Smooth muscle cell (in vitro differentiated cells): Measurements from ENCODE around the gene MED19. TPM values are rescaled to one million over a fixed set of nuclear protein-coding genes. Genes with fewer than 3 reads are reported as not detected.
A peak's percentile ranks its signal among the peaks of the same experiment; 100 is the strongest.

Experiments
- DNase-seq: peaks from one replicate; lab custom pipeline; 2025; ENCODE audit not compliant: unreplicated experiment; lab: John Stamatoyannopoulos, UW
- H2AFZ ChIP-seq: fragments of 200-600 bp; sonication (generic); 2 replicates; pipeline ENCODE4 v1.6.0; 2016; ENCODE audit warnings: antibody characterized with exemption, low read depth, mild to moderate bottlenecking
- H3F3A ChIP-seq: fragments of 200-600 bp; sonication (generic); 2 replicates; pipeline ENCODE4 v1.6.0; 2017; ENCODE audit warnings: antibody characterized with exemption, low read depth
- H3K27ac ChIP-seq: fragments of 200-600 bp; sonication (generic); 2 replicates; pipeline ENCODE4 v1.5.1; 2016; ENCODE audit warnings: low read depth, mild to moderate bottlenecking
- H3K27me3 ChIP-seq: fragments of 200-600 bp; sonication (generic); 2 replicates; pipeline ENCODE4 v1.6.1; 2016; ENCODE audit warnings: low read depth, mild to moderate bottlenecking
- H3K36me3 ChIP-seq: fragments of 200-600 bp; sonication (generic); 2 replicates; pipeline ENCODE4 v1.5.1; 2016; ENCODE audit warnings: low read depth
- H3K4me1 ChIP-seq: fragments of 200-600 bp; sonication (generic); 2 replicates; pipeline ENCODE4 v1.5.1; 2016; ENCODE audit warnings: low read depth
- H3K4me2 ChIP-seq: fragments of 200-600 bp; sonication (generic); 2 replicates; pipeline ENCODE4 v1.6.0; 2016; ENCODE audit warnings: mild to moderate bottlenecking
- H3K4me3 ChIP-seq: fragments of 200-600 bp; sonication (generic); 2 replicates; pipeline ENCODE4 v1.5.1; 2016; ENCODE audit warnings: mild to moderate bottlenecking
- H3K79me2 ChIP-seq: fragments of 200-600 bp; sonication (generic); 2 replicates; pipeline ENCODE4 v1.6.0; 2016; ENCODE audit warnings: low read depth, mild to moderate bottlenecking
- H3K9ac ChIP-seq: fragments of 200-600 bp; sonication (generic); 2 replicates; pipeline ENCODE4 v1.6.0; 2016; ENCODE audit warnings: low read depth
- H3K9me3 ChIP-seq: fragments of 200-600 bp; sonication (generic); replicated peaks from 2 replicates; pipeline ENCODE4 v1.5.1; 2016; ENCODE audit warnings: low read depth
- H4K20me1 ChIP-seq: fragments of 200-600 bp; sonication (generic); 2 replicates; pipeline ENCODE4 v1.6.0; 2016; ENCODE audit warnings: low read depth
- WGBS: methylation state at CpG from one replicate; pipeline ENCODE4 v1.1.7; 2016; ENCODE audit warnings: low lambda C conversion rate; 5-methylcytosine and 5-hydroxymethylcytosine counted together
- polyA plus RNA-seq: library from polyadenylated mRNA; unstranded; fragments of >200 nt; fragmentation: Nextera tagmentation; extraction: Ambion mirVana; gene quantifications from 2 replicates; pipeline ENCODE4 v1.2.1, GENCODE V29; 2016
- total RNA-seq: library from RNA; depleted of rRNA; stranded (reverse); fragments of >200 nt; gene quantifications from 2 replicates; pipeline ENCODE4 v1.2.3, GENCODE V29; 2014
- TF ChIP-seq, protein P1 (sequence below): fragments of 200-600 bp; sonication (generic); IDR thresholded peaks from 2 replicates; pipeline ENCODE4 v1.5.1; 2017; ENCODE audit warnings: borderline replicate concordance, mild to moderate bottlenecking, antibody characterized with exemption; ENCODE audit not compliant: insufficient read depth, poor library complexity, severe bottlenecking

Gene MED19, protein sequence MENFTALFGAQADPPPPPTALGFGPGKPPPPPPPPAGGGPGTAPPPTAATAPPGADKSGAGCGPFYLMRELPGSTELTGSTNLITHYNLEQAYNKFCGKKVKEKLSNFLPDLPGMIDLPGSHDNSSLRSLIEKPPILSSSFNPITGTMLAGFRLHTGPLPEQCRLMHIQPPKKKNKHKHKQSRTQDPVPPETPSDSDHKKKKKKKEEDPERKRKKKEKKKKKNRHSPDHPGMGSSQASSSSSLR
- total RNA-seq, result 25.3 and 36.9 TPM in 2 replicates
- 37.9 and 43.8 TPM in 2 replicates for polyA plus RNA-seq

- H3F3A ChIP-seq, result no peaks in the 10 kb centered on the region
- peaks cover 18% of the 10 kb centered on the region for H3K4me1 ChIP-seq
- no peaks in the 10 kb centered on the region for H3K36me3 ChIP-seq
- TF ChIP-seq, protein P1, sequence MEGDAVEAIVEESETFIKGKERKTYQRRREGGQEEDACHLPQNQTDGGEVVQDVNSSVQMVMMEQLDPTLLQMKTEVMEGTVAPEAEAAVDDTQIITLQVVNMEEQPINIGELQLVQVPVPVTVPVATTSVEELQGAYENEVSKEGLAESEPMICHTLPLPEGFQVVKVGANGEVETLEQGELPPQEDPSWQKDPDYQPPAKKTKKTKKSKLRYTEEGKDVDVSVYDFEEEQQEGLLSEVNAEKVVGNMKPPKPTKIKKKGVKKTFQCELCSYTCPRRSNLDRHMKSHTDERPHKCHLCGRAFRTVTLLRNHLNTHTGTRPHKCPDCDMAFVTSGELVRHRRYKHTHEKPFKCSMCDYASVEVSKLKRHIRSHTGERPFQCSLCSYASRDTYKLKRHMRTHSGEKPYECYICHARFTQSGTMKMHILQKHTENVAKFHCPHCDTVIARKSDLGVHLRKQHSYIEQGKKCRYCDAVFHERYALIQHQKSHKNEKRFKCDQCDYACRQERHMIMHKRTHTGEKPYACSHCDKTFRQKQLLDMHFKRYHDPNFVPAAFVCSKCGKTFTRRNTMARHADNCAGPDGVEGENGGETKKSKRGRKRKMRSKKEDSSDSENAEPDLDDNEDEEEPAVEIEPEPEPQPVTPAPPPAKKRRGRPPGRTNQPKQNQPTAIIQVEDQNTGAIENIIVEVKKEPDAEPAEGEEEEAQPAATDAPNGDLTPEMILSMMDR, result no peak
- H3K9me3 ChIP-seq, result no peaks in the 10 kb centered on the region
- 16% methylated on average over 47 of the region's 51 CpGs for WGBS
- H3K27me3 ChIP-seq, result no peaks in the 10 kb centered on the region
- H3K9ac ChIP-seq, result peak within 1 kb of the TSS; percentile 95
- H4K20me1 ChIP-seq, result peaks cover 7% of the 10 kb centered on the region
- peak within 1 kb of the TSS; percentile 87 for H3K4me3 ChIP-seq
- H3K4me2 ChIP-seq, result peak within 1 kb of the TSS; percentile 93
- peaks cover 79% of the 10 kb centered on the region for H3K79me2 ChIP-seq
- peak within 1 kb of the TSS; percentile 94 for H3K27ac ChIP-seq
- H2AFZ ChIP-seq, result peak within 1 kb of the TSS; percentile 64
- peak; percentile 39 for DNase-seq
Observed at GRCh38 chr11:57711414-57712255, at the start of gene MED19. Gene MED19, minus strand, starts transcription at chr11:57712215. Its CDS starts 36 bp downstream, at chr11:57712179.

- no peak overlapping the region for H3K27ac ChIP-seq
- WGBS, result 86% methylated on average over 3 of the region's 3 CpGs
- H3K4me2 ChIP-seq, result no peak overlapping the region
Observed at GRCh38 chr11:57758174-57758573, 46.2 kb upstream of the MED19 start.

GRCh38 chr11:57752954-57753353 is 40.9 kb upstream of the MED19 start:
- H2AFZ ChIP-seq, result no peak overlapping the region
- no peak overlapping the region for H3K27ac ChIP-seq
- H3K27me3 ChIP-seq, result no peaks in the 10 kb centered on the region
- H3K4me2 ChIP-seq, result no peak overlapping the region
- 96% methylated on average over 29 of the region's 30 CpGs for WGBS
- no peak overlapping the region for H3K9ac ChIP-seq
- H3K9me3 ChIP-seq, result no peaks in the 10 kb centered on the region
- no peaks in the 10 kb centered on the region for H3K36me3 ChIP-seq
- H3K4me1 ChIP-seq, result no peaks in the 10 kb centered on the region
- no peak for DNase-seq
- H3F3A ChIP-seq, result peaks cover 4% of the 10 kb centered on the region
- H3K4me3 ChIP-seq, result no peak overlapping the region
- H3K79me2 ChIP-seq, result no peaks in the 10 kb centered on the region
- TF ChIP-seq, protein P1, result no peak
- H4K20me1 ChIP-seq, result no peaks in the 10 kb centered on the region

More at GRCh38 chr11:57758174-57758573, 46.2 kb upstream of the MED19 start:
- DNase-seq, result no peak
- H3K4me1 ChIP-seq, result peaks cover 3% of the 10 kb centered on the region
- H3K4me3 ChIP-seq, result no peak overlapping the region
- H3K27me3 ChIP-seq, result no peaks in the 10 kb centered on the region
- H3K9ac ChIP-seq, result no peak overlapping the region
- peaks cover 8% of the 10 kb centered on the region for H4K20me1 ChIP-seq
- no peak overlapping the region for H2AFZ ChIP-seq
- H3K79me2 ChIP-seq, result peaks cover 14% of the 10 kb centered on the region
- no peaks in the 10 kb centered on the region for H3K36me3 ChIP-seq
- TF ChIP-seq, protein P1, result no peak
- H3F3A ChIP-seq, result peaks cover 6% of the 10 kb centered on the region
- no peaks in the 10 kb centered on the region for H3K9me3 ChIP-seq
